HG03378 (cell line): Measurements from ENCODE around the gene PVALEF.

Experiments used
- ATAC-seq: cut with Tn5 transposase; IDR thresholded peaks from one replicate; pipeline ENCODE4 v1.9.1; 2021; ENCODE audit warnings: mild to moderate bottlenecking, moderate library complexity; ENCODE audit not compliant: unreplicated experiment

The PVALEF gene

GRCh38 chr17:81160747-81161453, 4.4 kb upstream of the PVALEF start:
- ATAC-seq: no peak

GRCh38 chr17:81161536-81161935, 3.8 kb upstream of the PVALEF start:
- no peak for ATAC-seq

GRCh38 chr17:81161972-81162371, 3.3 kb upstream of the PVALEF start:
- ATAC-seq: no peak

- no peak for ATAC-seq
These were observed 2.8 kb upstream of the PVALEF start for GRCh38 chr17:81162491-81162890.

- no peak for ATAC-seq
These were observed 2.1 kb upstream of the PVALEF start for GRCh38 chr17:81163051-81163695.

- no peak for ATAC-seq
These were observed 1.5 kb upstream of the PVALEF start for GRCh38 chr17:81163703-81164370.

- ATAC-seq: no peak
These were observed 699 bp upstream of the PVALEF start for GRCh38 chr17:81164371-81165245.

- ATAC-seq: no peak
These were observed 756 bp downstream of the PVALEF start, which contains the start of gene AATK for GRCh38 chr17:81166033-81166492. Gene AATK (minus strand): TSS chr17:81166221. CDS start chr17:81165992, 229 bp downstream.

GRCh38 chr17:81167194-81167524, 1.9 kb downstream of the PVALEF start:
- ATAC-seq: no peak

- ATAC-seq: no peak
These were observed 2.3 kb downstream of the PVALEF start for GRCh38 chr17:81167638-81168037.

- no peak for ATAC-seq
These were observed 4.6 kb downstream of the PVALEF start for GRCh38 chr17:81169870-81170309.

GRCh38 chr17:81170727-81171494, 5.6 kb downstream of the PVALEF start:
- ATAC-seq: no peak

GRCh38 chr17:81171941-81172340, 6.6 kb downstream of the PVALEF start:
- ATAC-seq: no peak

- no peak for ATAC-seq
These were observed 7.9 kb downstream of the PVALEF start for GRCh38 chr17:81173052-81173761.

GRCh38 chr17:81173762-81174155, 8.5 kb downstream of the PVALEF start:
- ATAC-seq: no peak

- ATAC-seq: no peak
These were observed 11.4 kb downstream of the PVALEF start for GRCh38 chr17:81176666-81177065.

GRCh38 chr17:81178136-81179091, 13.1 kb downstream of the PVALEF start:
- ATAC-seq: no peak

GRCh38 chr17:81179220-81179619, 13.9 kb downstream of the PVALEF start:
- no peak for ATAC-seq
